Fibroblast of the conjunctiva (primary cell): ENCODE data around the gene SIK2.

Experiments
- DNase-seq: peaks from one replicate; pipeline ENCODE4 v3.0.0-alpha.2; 2010; ENCODE audit warnings: low read depth

The SIK2 gene

DNA sequence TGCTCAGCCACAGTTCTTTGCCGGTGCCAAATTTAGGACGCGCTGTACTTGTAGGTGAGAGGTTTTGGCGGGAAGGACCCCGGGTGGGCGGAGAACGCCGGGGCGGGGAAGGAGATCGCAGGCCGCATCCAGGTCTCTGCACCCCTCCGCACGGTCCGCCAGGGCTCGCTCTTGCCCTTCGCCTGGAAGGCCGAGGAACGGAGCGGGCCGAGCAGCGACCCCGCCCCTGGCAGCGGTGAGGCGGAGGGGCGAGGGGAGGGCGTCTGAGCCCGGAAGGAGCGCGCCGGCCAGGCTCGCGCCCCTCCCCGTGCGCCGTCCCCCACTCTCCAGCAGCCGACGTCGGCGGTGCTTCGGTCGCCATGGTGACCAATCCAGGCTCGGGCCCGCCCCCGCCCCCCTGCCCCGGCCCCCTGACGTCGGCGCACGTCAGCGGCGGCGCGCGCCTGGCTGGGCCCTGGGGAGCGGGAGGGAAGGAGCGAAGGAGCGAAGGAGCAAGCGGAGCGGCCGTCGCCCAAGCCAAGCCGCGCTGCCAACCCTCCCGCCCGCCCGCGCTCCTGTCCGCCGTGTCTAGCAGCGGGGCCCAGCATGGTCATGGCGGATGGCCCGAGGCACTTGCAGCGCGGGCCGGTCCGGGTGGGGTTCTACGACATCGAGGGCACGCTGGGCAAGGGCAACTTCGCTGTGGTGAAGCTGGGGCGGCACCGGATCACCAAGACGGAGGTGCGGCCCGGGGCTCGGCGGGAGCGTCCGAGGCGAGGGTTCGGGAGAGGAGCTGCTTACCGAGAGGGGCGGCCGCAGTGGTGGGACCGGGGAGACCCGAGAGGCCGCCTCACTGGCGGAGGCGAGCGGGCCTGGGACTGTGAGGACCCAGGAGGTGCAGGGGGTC lies at the start of gene SIK2:
Gene SIK2 (plus strand): TSS at position 471 of the 886 bp plus-strand sequence. CDS start 115 bp downstream, at position 586.
- peak; percentile 94 for DNase-seq

DNA sequence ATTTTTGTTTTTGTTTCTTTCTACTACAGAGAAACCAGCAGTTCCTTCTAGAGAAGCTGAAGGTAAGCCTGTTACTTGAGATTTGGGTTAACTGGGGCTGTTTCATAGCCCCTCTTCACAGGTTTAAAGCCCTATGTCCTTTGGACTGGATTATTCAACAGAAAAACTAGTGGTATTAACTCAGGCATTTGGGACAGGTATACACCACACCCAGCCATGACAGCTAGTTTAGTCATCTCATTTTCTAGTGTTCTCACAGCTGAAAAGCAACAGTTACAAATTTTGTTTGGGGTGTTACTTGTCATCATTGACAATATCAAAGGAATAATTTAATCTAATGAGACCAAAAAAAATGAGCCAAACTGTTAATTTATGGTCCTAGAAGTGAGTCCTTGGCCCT lies 47.7 kb upstream of the SIK2 start:
- no peak for DNase-seq

GRCh38 chr11:111555255-111555654 lies 47.0 kb upstream of the SIK2 start:
- DNase-seq, result no peak

GRCh38 chr11:111557425-111558111 lies 44.7 kb upstream of the SIK2 start:
- DNase-seq, result peak; percentile 78

DNA sequence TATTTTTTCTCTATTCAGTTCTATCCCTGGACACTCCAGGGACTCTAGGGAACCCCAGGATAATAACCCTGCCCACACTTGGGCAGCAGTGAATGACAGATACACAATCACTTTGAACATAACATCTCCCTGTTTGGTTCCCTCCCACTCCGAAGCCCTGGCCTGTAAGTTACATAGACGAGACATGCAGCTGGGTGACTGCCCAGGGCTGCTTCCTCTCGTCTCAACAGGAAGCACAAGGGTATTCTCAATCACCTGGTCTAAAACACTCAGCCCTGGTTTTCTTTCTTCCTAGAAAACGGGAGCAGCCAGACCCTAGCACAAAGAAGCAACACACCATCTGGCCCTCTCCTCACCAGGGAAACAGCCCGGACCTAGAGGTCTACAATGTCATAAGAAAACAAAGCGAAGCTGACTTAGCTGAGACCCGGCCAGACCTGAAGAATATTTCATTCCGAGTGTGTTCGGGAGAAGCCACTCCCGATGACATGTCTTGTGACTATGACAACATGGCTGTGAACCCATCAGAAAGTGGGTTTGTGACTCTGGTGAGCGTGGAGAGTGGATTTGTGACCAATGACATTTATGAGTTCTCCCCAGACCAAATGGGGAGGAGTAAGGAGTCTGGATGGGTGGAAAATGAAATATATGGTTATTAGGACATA lies 42.3 kb upstream of the SIK2 start:
- DNase-seq, result no peak

GRCh38 chr11:111560800-111561199 lies 41.4 kb upstream of the SIK2 start:
- no peak for DNase-seq

DNA sequence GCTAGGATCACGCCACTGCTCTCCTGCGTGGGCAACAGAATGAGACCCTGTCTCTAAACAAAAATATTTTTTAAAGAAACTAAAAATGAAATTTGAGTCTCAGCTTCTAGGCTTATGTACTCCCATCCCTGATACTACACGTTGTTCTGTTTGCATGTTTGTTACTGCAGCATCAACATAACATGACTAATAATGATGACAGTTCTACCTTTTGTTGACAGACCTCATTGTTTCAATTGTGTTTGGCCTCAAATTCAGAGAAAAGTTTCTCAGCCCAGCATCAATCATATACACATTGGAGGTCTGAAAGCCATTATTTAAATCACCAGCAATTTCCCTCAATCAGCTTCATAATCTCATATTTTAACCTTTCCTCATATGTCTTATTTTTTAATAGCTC lies 40.9 kb upstream of the SIK2 start:
- no peak for DNase-seq

DNA sequence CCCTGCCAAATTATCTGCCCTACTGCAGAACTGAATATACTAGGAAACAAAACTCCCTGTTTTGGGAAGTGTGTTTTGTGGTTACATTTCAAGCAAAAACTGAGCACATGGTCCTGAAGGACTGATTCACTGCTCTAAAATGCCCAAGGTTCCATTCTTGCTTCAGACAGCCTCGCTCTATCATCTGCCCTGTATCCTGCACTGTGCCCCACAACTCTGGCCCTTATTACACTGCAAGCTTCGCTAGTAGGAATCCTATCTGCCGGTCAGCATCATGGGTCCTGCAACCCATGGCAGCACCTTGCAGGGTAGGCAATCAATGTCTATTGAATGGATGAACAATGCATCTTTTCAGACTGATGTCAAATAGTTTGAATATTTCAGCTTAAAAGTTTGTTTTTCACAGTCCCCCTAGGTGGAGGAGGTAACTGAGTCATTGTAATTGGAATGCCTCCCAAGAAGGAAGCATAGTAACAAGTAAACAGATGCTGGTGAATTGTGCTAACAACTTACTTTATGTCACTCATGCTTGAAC lies 40.4 kb upstream of the SIK2 start:
- peak; percentile 17 for DNase-seq

GRCh38 chr11:111562692-111563389 lies 39.4 kb upstream of the SIK2 start:
- DNase-seq, result no peak

- DNase-seq, result peak; percentile 66
These were observed 37.0 kb upstream of the SIK2 start for GRCh38 chr11:111565114-111565720.

DNA sequence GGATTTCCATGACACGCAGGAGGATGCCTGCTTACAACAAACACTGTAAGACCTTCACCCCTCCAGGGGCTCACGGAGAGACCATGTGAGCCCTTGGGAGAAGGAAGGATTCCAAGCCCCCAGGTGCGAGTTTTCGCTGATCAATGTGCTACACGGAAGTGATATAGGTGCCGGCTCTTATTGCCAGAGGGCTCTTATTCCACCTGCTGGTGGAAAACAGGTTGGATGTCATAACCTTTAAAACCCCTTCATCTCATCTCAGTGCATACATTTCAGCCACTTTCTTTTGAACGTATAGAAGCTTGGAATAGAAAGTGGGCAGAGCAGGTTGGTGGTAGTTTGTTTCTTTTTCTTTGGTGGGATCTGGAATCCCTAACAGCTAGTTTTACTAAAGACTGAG lies 35.9 kb upstream of the SIK2 start:
- DNase-seq, result no peak

DNA sequence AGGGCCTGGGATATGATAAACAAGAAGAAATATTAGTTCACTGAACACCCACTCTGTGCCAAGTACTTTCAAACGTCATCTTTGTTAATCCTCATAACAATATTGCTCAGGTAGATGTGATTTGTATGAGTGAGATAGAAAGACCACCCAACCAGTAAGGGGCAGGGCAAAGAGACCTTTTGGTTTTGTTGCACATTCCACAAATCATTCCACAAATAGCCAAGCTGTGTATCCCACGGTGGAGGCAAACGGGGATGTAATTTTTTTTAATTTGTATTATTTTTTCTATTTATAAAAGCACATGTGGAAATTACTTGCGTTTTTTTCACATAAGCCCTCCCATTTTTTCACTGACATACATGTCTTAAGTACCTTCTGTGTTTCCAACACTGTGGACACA lies 32.8 kb upstream of the SIK2 start:
- DNase-seq, result no peak

DNA sequence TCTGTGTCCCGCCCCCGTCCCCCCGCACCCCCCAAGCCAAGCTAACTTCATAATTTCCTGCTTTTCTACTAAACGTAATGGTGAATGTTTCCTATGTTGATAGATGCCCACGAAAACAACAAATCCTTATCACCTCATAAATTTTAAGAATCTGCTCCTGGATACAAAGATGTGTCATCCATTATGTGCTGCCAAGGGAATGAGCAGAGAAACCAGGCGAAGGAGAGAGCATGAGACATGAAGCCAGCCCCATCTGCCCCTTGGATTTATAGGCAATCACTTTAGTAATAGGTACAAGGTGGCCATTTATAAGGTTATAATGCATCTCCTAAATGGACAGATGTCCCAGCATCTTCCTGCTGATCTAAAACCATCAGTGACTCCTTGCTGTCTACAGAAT lies 31.5 kb upstream of the SIK2 start:
- DNase-seq, result no peak

- no peak for DNase-seq
These were observed 30.3 kb upstream of the SIK2 start for GRCh38 chr11:111571829-111572501.

DNA sequence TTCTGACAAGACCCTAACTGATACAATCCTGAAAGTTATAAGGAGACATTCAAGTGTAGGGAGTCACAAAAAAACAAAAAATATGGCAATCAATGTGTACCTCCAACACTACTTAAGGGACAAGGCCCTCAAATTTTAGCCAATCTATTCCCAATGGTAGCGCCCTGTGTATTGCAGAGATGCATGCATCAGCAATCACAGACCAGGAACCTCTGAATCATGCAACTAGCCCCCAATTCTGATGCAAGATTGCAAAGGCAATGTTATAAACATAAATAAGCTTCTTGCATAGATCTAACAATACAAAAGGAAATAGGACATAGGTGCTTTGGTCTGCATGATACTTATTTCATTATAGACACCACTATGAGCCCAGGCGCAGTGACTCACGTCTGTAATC lies 29.7 kb upstream of the SIK2 start:
- no peak for DNase-seq

GRCh38 chr11:111573821-111574249 lies 28.4 kb upstream of the SIK2 start:
- DNase-seq, result peak; percentile 61

GRCh38 chr11:111574373-111575225 lies 27.6 kb upstream of the SIK2 start:
- DNase-seq, result no peak

- no peak for DNase-seq
These were observed 26.5 kb upstream of the SIK2 start for GRCh38 chr11:111575740-111576139.

DNA sequence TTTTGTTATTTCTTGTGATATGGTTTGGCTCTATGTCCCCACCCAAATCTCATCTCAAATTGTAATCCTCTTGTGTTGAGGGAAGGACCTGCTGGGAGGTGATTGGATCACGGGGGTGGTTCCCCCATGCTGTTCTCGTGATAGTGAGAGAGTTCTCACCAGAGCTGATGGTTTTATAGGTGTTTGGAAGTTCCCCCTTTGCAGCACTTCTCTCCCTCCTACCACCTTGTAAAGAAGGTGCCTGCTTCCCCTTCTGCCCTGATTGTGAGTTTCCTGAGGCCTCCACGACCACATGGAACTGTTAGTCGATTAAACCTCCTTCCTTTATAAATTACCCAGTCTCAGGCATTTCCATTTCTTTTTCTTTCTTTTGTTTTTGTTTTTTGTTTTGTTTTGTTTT lies 24.4 kb upstream of the SIK2 start:
- DNase-seq, result no peak

GRCh38 chr11:111581341-111581740 lies 20.9 kb upstream of the SIK2 start:
- no peak for DNase-seq
